ENCODE results near the gene CCBE1. TPM values are rescaled to one million over a fixed set of nuclear protein-coding genes. Genes with fewer than 3 reads are reported as not detected.

The CCBE1 gene
- total RNA-seq, 1 donor = under 0.01 TPM

GRCh38 chr18:59610546-59611140 is 86.6 kb downstream of the CCBE1 start:
- no peaks in the 10 kb centered on the region for H3K4me1 ChIP-seq (ENCODE audit: insufficient read depth, low read length)
- no peaks in the 10 kb centered on the region for H3K9me3 ChIP-seq (ENCODE audit: low read depth, low read length)
- H3K4me3 ChIP-seq (ENCODE audit: low read length) = no peak overlapping the region

GRCh38 chr18:59609654-59610053 is 87.6 kb downstream of the CCBE1 start:
- H3K9me3 ChIP-seq (ENCODE audit: low read depth, low read length) = no peaks in the 10 kb centered on the region
- no peaks in the 10 kb centered on the region for H3K27me3 ChIP-seq (ENCODE audit: insufficient read depth, low read length)
- H3K4me1 ChIP-seq (ENCODE audit: insufficient read depth, low read length) = no peaks in the 10 kb centered on the region
- no peak overlapping the region for H3K4me3 ChIP-seq (ENCODE audit: low read length)

More at GRCh38 chr18:59610546-59611140, 86.6 kb downstream of the CCBE1 start:
- H3K27me3 ChIP-seq (ENCODE audit: insufficient read depth, low read length) = no peaks in the 10 kb centered on the region

- H3K4me3 ChIP-seq (ENCODE audit: low read length) = no peak overlapping the region
- H3K27me3 ChIP-seq (ENCODE audit: insufficient read depth, low read length) = no peaks in the 10 kb centered on the region
- H3K9me3 ChIP-seq (ENCODE audit: low read depth, low read length) = no peaks in the 10 kb centered on the region
- no peaks in the 10 kb centered on the region for H3K4me1 ChIP-seq (ENCODE audit: insufficient read depth, low read length)
Measured at GRCh38 chr18:59607471-59607870, 89.8 kb downstream of the CCBE1 start.

- Histone ChIP-seq H3K27me3 (ENCODE audit: insufficient read depth, low read length) (no peaks in the 10 kb centered on the region), H3K4me1 (ENCODE audit: insufficient read depth, low read length) (no peaks in the 10 kb centered on the region), H3K9me3 (ENCODE audit: low read depth, low read length) (no peaks in the 10 kb centered on the region), H3K4me3 (ENCODE audit: low read length) (no peak overlapping the region)
Measured at GRCh38 chr18:59607078-59607379, 90.2 kb downstream of the CCBE1 start.

- no peaks in the 10 kb centered on the region for H3K4me1 ChIP-seq (ENCODE audit: insufficient read depth, low read length)
- H3K4me3 ChIP-seq (ENCODE audit: low read length) = no peak overlapping the region
- no peaks in the 10 kb centered on the region for H3K27me3 ChIP-seq (ENCODE audit: insufficient read depth, low read length)
- H3K9me3 ChIP-seq (ENCODE audit: low read depth, low read length) = no peaks in the 10 kb centered on the region
Measured at GRCh38 chr18:59606193-59607077, 90.8 kb downstream of the CCBE1 start.

- Histone ChIP-seq H3K27me3 (ENCODE audit: insufficient read depth, low read length) (no peaks in the 10 kb centered on the region), H3K9me3 (ENCODE audit: low read depth, low read length) (no peaks in the 10 kb centered on the region), H3K4me1 (ENCODE audit: insufficient read depth, low read length) (no peaks in the 10 kb centered on the region), H3K4me3 (ENCODE audit: low read length) (no peak overlapping the region)
Measured at GRCh38 chr18:59605633-59606192, 91.5 kb downstream of the CCBE1 start.

- H3K27me3 ChIP-seq (ENCODE audit: insufficient read depth, low read length) = no peaks in the 10 kb centered on the region
- no peaks in the 10 kb centered on the region for H3K9me3 ChIP-seq (ENCODE audit: low read depth, low read length)
- no peaks in the 10 kb centered on the region for H3K4me1 ChIP-seq (ENCODE audit: insufficient read depth, low read length)
- H3K4me3 ChIP-seq (ENCODE audit: low read length) = no peak overlapping the region
Measured at GRCh38 chr18:59604877-59605276, 92.3 kb downstream of the CCBE1 start.

- H3K27me3 ChIP-seq (ENCODE audit: insufficient read depth, low read length) = no peaks in the 10 kb centered on the region
- H3K4me1 ChIP-seq (ENCODE audit: insufficient read depth, low read length) = no peaks in the 10 kb centered on the region
- H3K4me3 ChIP-seq (ENCODE audit: low read length) = no peak overlapping the region
- no peaks in the 10 kb centered on the region for H3K9me3 ChIP-seq (ENCODE audit: low read depth, low read length)
Measured at GRCh38 chr18:59597049-59597448, 100.2 kb downstream of the CCBE1 start.

- no peak overlapping the region for H3K4me3 ChIP-seq (ENCODE audit: low read length)
- H3K27me3 ChIP-seq (ENCODE audit: insufficient read depth, low read length) = no peaks in the 10 kb centered on the region
- no peaks in the 10 kb centered on the region for H3K9me3 ChIP-seq (ENCODE audit: low read depth, low read length)
- H3K4me1 ChIP-seq (ENCODE audit: insufficient read depth, low read length) = no peaks in the 10 kb centered on the region
Measured at GRCh38 chr18:59593291-59593717, 103.9 kb downstream of the CCBE1 start.

GRCh38 chr18:59592624-59593023 is 104.6 kb downstream of the CCBE1 start:
- no peaks in the 10 kb centered on the region for H3K4me1 ChIP-seq (ENCODE audit: insufficient read depth, low read length)
- H3K27me3 ChIP-seq (ENCODE audit: insufficient read depth, low read length) = no peaks in the 10 kb centered on the region
- no peak overlapping the region for H3K4me3 ChIP-seq (ENCODE audit: low read length)
- H3K9me3 ChIP-seq (ENCODE audit: low read depth, low read length) = no peaks in the 10 kb centered on the region

- Histone ChIP-seq H3K4me1 (ENCODE audit: insufficient read depth, low read length) (no peaks in the 10 kb centered on the region), H3K9me3 (ENCODE audit: low read depth, low read length) (no peaks in the 10 kb centered on the region), H3K27me3 (ENCODE audit: insufficient read depth, low read length) (peaks cover 2% of the 10 kb centered on the region), H3K4me3 (ENCODE audit: low read length) (no peak overlapping the region)
Measured at GRCh38 chr18:59582395-59582794, 114.8 kb downstream of the CCBE1 start.

GRCh38 chr18:59579509-59579908 is 117.7 kb downstream of the CCBE1 start:
- Histone ChIP-seq H3K9me3 (ENCODE audit: low read depth, low read length) (no peaks in the 10 kb centered on the region), H3K27me3 (ENCODE audit: insufficient read depth, low read length) (no peaks in the 10 kb centered on the region), H3K4me1 (ENCODE audit: insufficient read depth, low read length) (no peaks in the 10 kb centered on the region), H3K4me3 (ENCODE audit: low read length) (no peak overlapping the region)

GRCh38 chr18:59577386-59577655 is 119.9 kb downstream of the CCBE1 start:
- H3K9me3 ChIP-seq (ENCODE audit: low read depth, low read length) = no peaks in the 10 kb centered on the region
- no peaks in the 10 kb centered on the region for H3K27me3 ChIP-seq (ENCODE audit: insufficient read depth, low read length)
- H3K4me1 ChIP-seq (ENCODE audit: insufficient read depth, low read length) = no peaks in the 10 kb centered on the region
- no peak overlapping the region for H3K4me3 ChIP-seq (ENCODE audit: low read length)

GRCh38 chr18:59576541-59577385 is 120.5 kb downstream of the CCBE1 start:
- Histone ChIP-seq H3K9me3 (ENCODE audit: low read depth, low read length) (no peaks in the 10 kb centered on the region), H3K27me3 (ENCODE audit: insufficient read depth, low read length) (no peaks in the 10 kb centered on the region), H3K4me1 (ENCODE audit: insufficient read depth, low read length) (no peaks in the 10 kb centered on the region), H3K4me3 (ENCODE audit: low read length) (no peak overlapping the region)

- no peaks in the 10 kb centered on the region for H3K9me3 ChIP-seq (ENCODE audit: low read depth, low read length)
- no peaks in the 10 kb centered on the region for H3K27me3 ChIP-seq (ENCODE audit: insufficient read depth, low read length)
- no peak overlapping the region for H3K4me3 ChIP-seq (ENCODE audit: low read length)
- no peaks in the 10 kb centered on the region for H3K4me1 ChIP-seq (ENCODE audit: insufficient read depth, low read length)
Measured at GRCh38 chr18:59575995-59576394, 121.2 kb downstream of the CCBE1 start.

Data from mononuclear cell (primary cell).